GM12878 (cell line): Measurements from ENCODE around the gene WNT9A. TPM values are rescaled to one million over a fixed set of nuclear protein-coding genes. Genes with fewer than 3 reads are reported as not detected.

Experiments
- ATAC-seq: fragments of 200-7000 bp; cut with Tn5 transposase; 3 replicates; pipeline ENCODE4 v1.9.1; 2020; ENCODE audit warnings: mild to moderate bottlenecking, moderate library complexity
- BruUV-seq: library from RNA; stranded (reverse); fragments of 400-500 nt; replicated peaks from 2 replicates; lab custom pipeline; 2021; lab: Mats Ljungman, UMichigan
- CTCF ChIA-PET: fragments of 300-600 bp; sonication (Branson Sonifier 250); formaldehyde crosslinking; extraction: SDS; loops from one replicate; lab custom pipeline; 2021; ENCODE audit warnings: inconsistent platforms; lab: Yijun Ruan, JAX
- POLR2A ChIA-PET: fragments of 350-600 bp; formaldehyde crosslinking; extraction: SDS; loops from one replicate; lab custom pipeline; 2021; ENCODE audit warnings: inconsistent platforms; lab: Charles Lee
- RAD21 ChIA-PET: fragments of 300-600 bp; sonication (Branson Sonifier 250); formaldehyde crosslinking; loops from one replicate; lab custom pipeline; 2023; ENCODE audit warnings: antibody characterized with exemption; ENCODE audit not compliant: unreplicated experiment; lab: Charles Lee
- SMC1A ChIA-PET: fragments of 300-600 bp; sonication (Branson Sonifier 250); formaldehyde crosslinking; loops from one replicate; lab custom pipeline; 2023; ENCODE audit not compliant: unreplicated experiment, uncharacterized antibody; lab: Charles Lee
- DNase-seq: peaks from one replicate; pipeline ENCODE4 v3.0.0-alpha.2; 2011; ENCODE audit warnings: low read depth, low spot score
- FAIRE-seq: peaks from 3 replicates; lab custom pipeline; 2011; peaks lifted over from hg19 to GRCh38; lab: Jason Lieb, UNC
- H2AFZ ChIP-seq: 2 replicates; pipeline ENCODE4 v1.6.0; 2011; ENCODE audit warnings: low read depth, low read length, control low read depth; ENCODE audit not compliant: control insufficient read depth
- H3K27ac ChIP-seq: 2 replicates; pipeline ENCODE4 v1.5.1; 2011; ENCODE audit warnings: control low read depth; ENCODE audit not compliant: control insufficient read depth, insufficient read depth
- H3K27me3 ChIP-seq, 2 experiments: replicated peaks in 1 of 2; 2 replicates each; pipeline versions ENCODE4 v1.6.0 to v1.6.1; 2011; ENCODE audit warnings: low read length in 1 of 2; ENCODE audit not compliant: control insufficient read depth in 2 of 2, insufficient read depth in 2 of 2
- H3K36me3 ChIP-seq, 2 experiments: 2 replicates each; pipeline ENCODE4 v1.5.1; 2011; ENCODE audit warnings: low read length in 1 of 2; ENCODE audit not compliant: control insufficient read depth in 2 of 2, insufficient read depth in 2 of 2
- H3K4me1 ChIP-seq: 2 replicates; pipeline ENCODE4 v1.6.1; 2011; ENCODE audit warnings: mild to moderate bottlenecking, low read length, moderate library complexity, mixed read lengths; ENCODE audit not compliant: control insufficient read depth, insufficient read depth
- H3K4me2 ChIP-seq: 2 replicates; pipeline ENCODE4 v1.6.0; 2011; ENCODE audit warnings: control low read depth; ENCODE audit not compliant: control insufficient read depth, insufficient read depth
- H3K4me3 ChIP-seq: fragments of 200-600 bp; sonication (generic); 2 replicates; pipeline ENCODE4 v1.5.1; 2016
- H3K79me2 ChIP-seq: 2 replicates; pipeline ENCODE4 v1.6.0; 2011; ENCODE audit warnings: low read length; ENCODE audit not compliant: control insufficient read depth, insufficient read depth
- H3K9ac ChIP-seq: 2 replicates; pipeline ENCODE4 v1.8.0; 2011; ENCODE audit warnings: low read length, control low read depth, mixed read lengths; ENCODE audit not compliant: control insufficient read depth, insufficient read depth
- H3K9me3 ChIP-seq: replicated peaks from 3 replicates; pipeline ENCODE4 v1.5.1; 2011; ENCODE audit warnings: mild to moderate bottlenecking, low read length; ENCODE audit not compliant: control insufficient read depth, insufficient read depth
- H4K20me1 ChIP-seq: 2 replicates; pipeline ENCODE4 v1.6.0; 2011; ENCODE audit not compliant: control insufficient read depth, insufficient read depth
- CHD2 ChIP-seq: IDR thresholded peaks from 2 replicates; pipeline ENCODE4 v1.6.1; 2011; ENCODE audit warnings: low read depth, low read length, improper control_type of control experiment, borderline replicate concordance
- E4F1 ChIP-seq: fragments of 450-650 bp; IDR thresholded peaks from 2 replicates; pipeline ENCODE4 v1.6.1; 2018; ENCODE audit warnings: borderline replicate concordance, mild to moderate bottlenecking; ENCODE audit not compliant: partially characterized antibody
- EZH2 ChIP-seq: IDR thresholded peaks from 2 replicates; pipeline ENCODE4 v1.6.1; 2012; ENCODE audit warnings: low read depth, mild to moderate bottlenecking, control low read depth, inconsistent platforms, low read length, borderline replicate concordance; ENCODE audit not compliant: control insufficient read depth
- FOS ChIP-seq: IDR thresholded peaks from 3 replicates; pipeline ENCODE4 v1.6.1; 2011; ENCODE audit warnings: borderline replicate concordance; ENCODE audit not compliant: insufficient read length; ENCODE audit errors: extremely low read depth
- IRF3 ChIP-seq: fragments of 450-650 bp; IDR thresholded peaks from 2 replicates; pipeline ENCODE4 v1.6.1; 2014; ENCODE audit warnings: mild to moderate bottlenecking
- MXI1 ChIP-seq: fragments of 150-350 bp; IDR thresholded peaks from 2 replicates; pipeline ENCODE4 v1.6.1; 2011; ENCODE audit warnings: low read depth, mild to moderate bottlenecking, inconsistent platforms, low read length, improper control_type of control experiment
- NBN ChIP-seq: fragments of 450-650 bp; IDR thresholded peaks from 2 replicates; pipeline ENCODE4 v1.6.1; 2016
- NFXL1 ChIP-seq: fragments of 450-650 bp; IDR thresholded peaks from 2 replicates; pipeline ENCODE4 v1.6.1; 2017; ENCODE audit warnings: antibody characterized with exemption, mild to moderate bottlenecking, borderline replicate concordance
- NFYB ChIP-seq: IDR thresholded peaks from 2 replicates; pipeline ENCODE4 v1.6.1; 2011; ENCODE audit warnings: low read depth, mild to moderate bottlenecking, low read length, improper control_type of control experiment, moderate library complexity; ENCODE audit not compliant: insufficient read depth
- SKIL ChIP-seq: fragments of 450-650 bp; IDR thresholded peaks from 2 replicates; pipeline ENCODE4 v1.6.1; 2017; ENCODE audit warnings: mild to moderate bottlenecking, low read depth, inconsistent platforms; ENCODE audit not compliant: poor library complexity, severe bottlenecking
- SMAD1 ChIP-seq: fragments of 450-650 bp; IDR thresholded peaks from 2 replicates; pipeline ENCODE4 v1.6.1; 2018; ENCODE audit warnings: mild to moderate bottlenecking, low read depth; ENCODE audit not compliant: partially characterized antibody
- SREBF1 ChIP-seq: IDR thresholded peaks from 2 replicates; pipeline ENCODE4 v1.6.1; 2012; ENCODE audit warnings: mild to moderate bottlenecking, low read length
- STAT1 ChIP-seq: fragments of 450-650 bp; conservative IDR thresholded peaks from 2 replicates; pipeline ENCODE4 v1.6.1; 2014; ENCODE audit warnings: antibody characterized with exemption, mild to moderate bottlenecking
- TCF3 ChIP-seq: IDR thresholded peaks from 2 replicates; pipeline ENCODE4 v1.6.1; 2012; ENCODE audit warnings: low read depth, mild to moderate bottlenecking, low read length, borderline replicate concordance; ENCODE audit not compliant: insufficient read depth
- WGBS: methylation state at CpG from one replicate; pipeline ENCODE4 v1.1.6; 2016; ENCODE audit warnings: low lambda C conversion rate; ENCODE audit not compliant: insufficient replicate concordance, insufficient coverage; ENCODE audit errors: missing lambda C conversion rate; 5-methylcytosine and 5-hydroxymethylcytosine counted together
- in situ Hi-C: fragments of 300-500 bp; cut with MboI; formaldehyde crosslinking; loops from 9 replicates; pipeline ENCODE4 v1.14.3; 2018; ENCODE audit warnings: mixed read lengths
- intact Hi-C: fragments of 100-400 bp; cut with micrococcal nuclease; formaldehyde crosslinking; loops from one replicate; pipeline ENCODE4 v1.14.2; 2022; ENCODE audit not compliant: unreplicated experiment
- polyA plus RNA-seq, 11 experiments: library from polyadenylated mRNA; depleted of rRNA in 4 of 11; unstranded in 6 of 11; stranded (reverse) in 5 of 11; fragments of >200 nt; fragmentation: Nextera tagmentation in 4 of 11; fragmentation: Illumina TruSeq in 1 of 11; extraction: Ambion mirVana in 4 of 11; extraction: Trizol in 1 of 11; gene quantifications; 1 replicate in 1 of 11; 2 replicates in 10 of 11; pipeline versions ENCODE4 v1.2.1 to v1.2.3, GENCODE V29; 2011 to 2016; ENCODE audit warnings: inconsistent platforms in 2 of 11, missing spikeins in 2 of 11, low read depth in 1 of 11
- total RNA-seq, 4 experiments: library from RNA; depleted of rRNA in 3 of 4; stranded (reverse); fragments of >200 nt in 3 of 4; fragmentation: Illumina TruSeq in 1 of 4; extraction: Trizol in 1 of 4; gene quantifications; 2 replicates each; pipeline versions ENCODE4 v1.2.1 to v1.2.3, GENCODE V29; 2013 to 2021

WNT9A gene
- total and polyA plus RNA-seq, 10 of the 15 experiments (the other 5 are each of a cell fraction or from before 2014, with no cell fraction given) = not detected

- TF ChIP-seq E4F1 (no peak), SREBF1 (no peak), SMAD1 (no peak), TCF3 (no peak)
Measured at GRCh38 chr1:227925582-227926198, 22.0 kb downstream of the WNT9A start (continued).

GRCh38 chr1:227924833-227925574 is 22.7 kb downstream of the WNT9A start:
- in situ Hi-C loops = no loop called here

More at GRCh38 chr1:227924833-227925574, 22.7 kb downstream of the WNT9A start:
- ChIA-PET CTCF (no interaction called here), POLR2A (no interaction called here), SMC1A (no interaction called here), RAD21 (no interaction called here)
- ATAC-seq = peak; percentile 22; the same call in 1 of the 3 replicates
- H3K9ac ChIP-seq = no peak overlapping the region
- no peaks in the 10 kb centered on the region for H3K79me2 ChIP-seq
- no peak overlapping the region for H2AFZ ChIP-seq
- H3K27ac ChIP-seq = no peak overlapping the region
- WGBS = 46% methylated on average over 35 of the region's 38 CpGs
- no peak for TF ChIP-seq MXI1
- no peak for TF ChIP-seq NFYB
- TF ChIP-seq FOS = no peak
- no peak for TF ChIP-seq EZH2
- TF ChIP-seq NFXL1 = no peak
- no peak for TF ChIP-seq NBN
- no peak for TF ChIP-seq CHD2
- no peak for TF ChIP-seq SKIL
- no peak for TF ChIP-seq STAT1
- no peak for TF ChIP-seq IRF3
- no peak overlapping the region for H3K4me2 ChIP-seq
- no peak for FAIRE-seq
- H3K36me3 ChIP-seq = no peaks in the 10 kb centered on the region
- H3K27me3 ChIP-seq = no peaks in the 10 kb centered on the region
- BruUV-seq = no TSS peak
- no peaks in the 10 kb centered on the region for H3K9me3 ChIP-seq
- intact Hi-C loops = no loop called here
- H4K20me1 ChIP-seq = no peaks in the 10 kb centered on the region
- no peak for DNase-seq
- no peaks in the 10 kb centered on the region for H3K4me1 ChIP-seq
- no peak overlapping the region for H3K4me3 ChIP-seq
